ENCODE results near the gene OLFM4. TPM values are rescaled to one million over a fixed set of nuclear protein-coding genes. Genes with fewer than 3 reads are reported as not detected.

OLFM4 gene
- total and polyA plus RNA-seq, 2 donors (not counting 3 experiments of a cell fraction or from before 2014, with no cell fraction given) = not detected

- no peaks in the 10 kb centered on the region for H4K20me1 ChIP-seq (replicated peaks; ENCODE audit: control insufficient read depth, extremely low read depth, insufficient read depth, low read length)
- DNase-seq (ENCODE audit: low read depth, low spot score) = no peak
- no peak for FAIRE-seq
- no TSS peak for BruUV-seq (replicated peaks)
- dilution Hi-C loops (cut with MboI; ENCODE audit: extremely low pct_ligation_motif_present, low sequenced_read_pairs) (no loop called here), intact Hi-C loops (cut with micrococcal nuclease) (no loop called here)
- no peak overlapping the region for H3K27ac ChIP-seq (ENCODE audit: insufficient read depth, low read depth, low read length)
- H2AFZ ChIP-seq (ENCODE audit: low read depth, low read length) = no peak overlapping the region
- no peak overlapping the region for H3K4me2 ChIP-seq (ENCODE audit: insufficient read depth, low read length)
- H3K27me3 ChIP-seq (ENCODE audit: control insufficient read depth in 2 of 2, insufficient read depth in 2 of 2, low read length in 2 of 2) = no peaks in the 10 kb centered on the region
- TF ChIP-seq POLR2AphosphoS5 (IDR thresholded peaks at IDR 0.05; ENCODE audit: insufficient read depth, low read depth, low read length) (no peak), EZH2 (IDR thresholded peaks at IDR 0.05; ENCODE audit: borderline replicate concordance, low read depth, low read length, severe bottlenecking) (no peak), JUN (IDR thresholded peaks at IDR 0.05; ENCODE audit: borderline replicate concordance, insufficient read depth, insufficient read length, low read depth) (no peak), MYC (IDR thresholded peaks at IDR 0.05; ENCODE audit: low read depth, low read length) (no peak), FOS (IDR thresholded peaks at IDR 0.05; ENCODE audit: borderline replicate concordance, insufficient read depth, low read length) (no peak), CTCF (IDR thresholded peaks at IDR 0.05; ENCODE audit: extremely low read depth in 1 of 2, insufficient read depth in 1 of 2, low read depth in 1 of 2, low read length in 2 of 2) (no peak), POLR2A (IDR thresholded peaks at IDR 0.05; ENCODE audit: low read depth, low read length) (no peak), MAX (IDR thresholded peaks at IDR 0.05; ENCODE audit: insufficient read depth, insufficient read length) (no peak), GATA2 (IDR thresholded peaks at IDR 0.05; ENCODE audit: insufficient read depth, insufficient read length, low read depth, low read length) (no peak)
- H3K9me1 ChIP-seq (replicated peaks; ENCODE audit: control insufficient read depth, extremely low read depth, insufficient read depth, low read length) = no peaks in the 10 kb centered on the region
- H3K9ac ChIP-seq (replicated peaks; ENCODE audit: extremely low read depth, insufficient read depth, low read length) = no peak overlapping the region
- H3K4me3 ChIP-seq (replicated peaks in 1 of 3; ENCODE audit: insufficient read depth in 1 of 3, low read depth in 1 of 3, low read length in 3 of 3) = no peak overlapping the region
- H3K79me2 ChIP-seq (ENCODE audit: control insufficient read depth, insufficient read depth, low read length) = no peaks in the 10 kb centered on the region
- ChIA-PET POLR2A (no interaction called here), CTCF (no interaction called here)
- no peaks in the 10 kb centered on the region for H3K4me1 ChIP-seq (ENCODE audit: control insufficient read depth, extremely low read depth, insufficient read depth, low read length)
- no peaks in the 10 kb centered on the region for H3K36me3 ChIP-seq (ENCODE audit: control insufficient read depth in 2 of 2, extremely low read depth in 1 of 2, insufficient read depth in 2 of 2, low read length in 2 of 2)
- H3K9me3 ChIP-seq (replicated peaks; ENCODE audit: control insufficient read depth, insufficient read depth, low read length) = no peaks in the 10 kb centered on the region
Observed at GRCh38 chr13:53028063-53028462, 550 bp upstream of the OLFM4 start.

Data from endothelial cell of umbilical vein (primary cell).